ENCODE data around the gene PPP1CA. TPM values are rescaled to one million over a fixed set of nuclear protein-coding genes. Genes with fewer than 3 reads are reported as not detected.

PPP1CA gene
- total RNA-seq, 1 donor from 2014 or later, result 134 TPM

DNA sequence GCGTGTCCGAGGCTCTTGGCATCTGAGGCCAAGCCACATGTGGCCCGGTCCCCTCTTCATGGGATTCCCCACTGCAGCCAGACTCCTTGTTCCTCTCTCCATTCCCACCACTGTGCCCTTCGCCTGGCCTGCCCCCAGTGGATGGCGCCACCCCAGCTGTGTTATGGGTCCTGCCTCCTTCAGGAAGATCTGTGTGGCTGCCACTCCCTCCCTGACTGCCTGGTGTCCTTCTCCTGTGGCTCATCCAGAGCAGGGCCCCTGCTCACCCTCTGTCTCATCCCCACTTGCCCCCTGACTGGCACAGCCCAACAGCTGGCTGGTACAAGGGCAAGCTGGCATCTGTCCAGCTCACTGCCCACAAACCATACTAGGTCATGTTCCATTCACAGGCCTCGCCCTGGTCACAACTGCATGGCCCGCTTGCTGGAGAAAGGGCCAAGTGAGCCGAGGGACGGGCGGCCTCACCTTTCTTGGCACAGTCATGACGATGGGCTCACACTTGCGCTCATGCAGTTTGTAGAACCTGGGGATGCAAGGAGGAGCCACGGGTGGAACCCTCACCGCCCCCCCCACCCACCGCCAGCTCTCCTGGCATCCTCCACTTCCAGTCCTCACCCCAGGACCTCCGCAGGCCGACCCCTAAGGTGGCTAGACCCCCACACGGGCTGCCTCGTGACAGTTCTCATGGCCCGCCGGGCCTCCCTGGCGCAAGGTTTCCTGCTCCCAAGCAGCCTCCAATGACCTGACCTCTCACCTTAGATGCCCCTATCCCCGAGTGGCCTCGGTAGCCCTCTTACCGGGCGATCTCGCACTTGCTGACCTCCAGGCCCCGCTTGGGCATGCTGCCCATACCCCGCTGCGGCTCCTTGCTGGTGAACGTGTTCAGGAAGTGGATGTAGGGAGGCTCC, 37.9 kb upstream of the PPP1CA start:
- peak overlapping the region; percentile 65 for H3K27ac ChIP-seq
- peak; percentile 3 for ATAC-seq
- no peaks in the 10 kb centered on the region for H3K9me3 ChIP-seq
- peaks cover 19% of the 10 kb centered on the region for H3K4me1 ChIP-seq
- peaks cover 30% of the 10 kb centered on the region for H3K36me3 ChIP-seq
- intact Hi-C loops (cut with DNase I), result no loop called here
- TF ChIP-seq CTCF (IDR thresholded peaks at IDR 0.05), result no peak
- DNase-seq, result no peak
- no peaks in the 10 kb centered on the region for H3K27me3 ChIP-seq
- H3K4me3 ChIP-seq, result no peak overlapping the region

- intact Hi-C loops (cut with DNase I), result no loop called here
- H3K36me3 ChIP-seq, result peaks cover 42% of the 10 kb centered on the region
- H3K9me3 ChIP-seq, result no peaks in the 10 kb centered on the region
- DNase-seq (no peak), ATAC-seq (no peak)
- TF ChIP-seq CTCF (IDR thresholded peaks at IDR 0.05), result no peak
- peaks cover 17% of the 10 kb centered on the region for H3K4me1 ChIP-seq
- no peaks in the 10 kb centered on the region for H3K27me3 ChIP-seq
- H3K4me3 ChIP-seq, result peak overlapping the region; percentile 40
- peak overlapping the region; percentile 65 for H3K27ac ChIP-seq
Observed at GRCh38 chr11:67438158-67438902, 36.7 kb upstream of the PPP1CA start.

DNA sequence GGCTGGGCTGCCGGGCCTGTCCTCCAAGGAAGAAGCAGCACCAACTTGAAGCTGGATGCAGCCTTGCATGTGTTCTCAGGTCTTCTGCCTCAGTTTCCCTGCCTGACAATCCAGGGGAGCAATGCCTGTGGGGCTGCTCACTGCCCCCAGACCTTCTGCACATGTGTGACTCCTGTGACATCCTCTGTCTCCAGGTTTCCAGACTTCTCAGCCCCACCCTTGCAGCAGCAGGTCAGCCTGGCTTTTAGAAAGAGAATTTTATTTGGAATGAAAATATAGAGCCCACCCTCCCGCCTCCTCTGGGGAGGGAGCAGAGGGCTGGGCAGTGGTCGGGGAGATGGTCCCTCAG, 36.1 kb upstream of the PPP1CA start:
- no peaks in the 10 kb centered on the region for H3K27me3 ChIP-seq
- no peaks in the 10 kb centered on the region for H3K9me3 ChIP-seq
- TF ChIP-seq CTCF (IDR thresholded peaks at IDR 0.05), result no peak
- no peak for ATAC-seq
- peak overlapping the region; percentile 40 for H3K4me3 ChIP-seq
- intact Hi-C loops (cut with DNase I), result no loop called here
- no peak for DNase-seq
- peaks cover 15% of the 10 kb centered on the region for H3K4me1 ChIP-seq
- H3K27ac ChIP-seq, result peak overlapping the region; percentile 65
- H3K36me3 ChIP-seq, result peaks cover 48% of the 10 kb centered on the region

GRCh38 chr11:67437082-67437808, 35.6 kb upstream of the PPP1CA start, which contains the start of gene PTPRCAP:
PTPRCAP (minus strand) TSS chr11:67437682; CDS start chr11:67437619, 63 bp downstream.
- peak within 1 kb of the TSS; percentile 40 for H3K4me3 ChIP-seq
- peaks cover 53% of the 10 kb centered on the region for H3K36me3 ChIP-seq
- DNase-seq, result no peak
- no peaks in the 10 kb centered on the region for H3K27me3 ChIP-seq
- H3K4me1 ChIP-seq, result peaks cover 9% of the 10 kb centered on the region
- H3K27ac ChIP-seq, result peak within 1 kb of the TSS; percentile 65
- H3K9me3 ChIP-seq, result no peaks in the 10 kb centered on the region
- TF ChIP-seq CTCF (IDR thresholded peaks at IDR 0.05), result no peak
- peak; percentile 8 for ATAC-seq
- intact Hi-C loops (cut with DNase I), result no loop called here

DNA sequence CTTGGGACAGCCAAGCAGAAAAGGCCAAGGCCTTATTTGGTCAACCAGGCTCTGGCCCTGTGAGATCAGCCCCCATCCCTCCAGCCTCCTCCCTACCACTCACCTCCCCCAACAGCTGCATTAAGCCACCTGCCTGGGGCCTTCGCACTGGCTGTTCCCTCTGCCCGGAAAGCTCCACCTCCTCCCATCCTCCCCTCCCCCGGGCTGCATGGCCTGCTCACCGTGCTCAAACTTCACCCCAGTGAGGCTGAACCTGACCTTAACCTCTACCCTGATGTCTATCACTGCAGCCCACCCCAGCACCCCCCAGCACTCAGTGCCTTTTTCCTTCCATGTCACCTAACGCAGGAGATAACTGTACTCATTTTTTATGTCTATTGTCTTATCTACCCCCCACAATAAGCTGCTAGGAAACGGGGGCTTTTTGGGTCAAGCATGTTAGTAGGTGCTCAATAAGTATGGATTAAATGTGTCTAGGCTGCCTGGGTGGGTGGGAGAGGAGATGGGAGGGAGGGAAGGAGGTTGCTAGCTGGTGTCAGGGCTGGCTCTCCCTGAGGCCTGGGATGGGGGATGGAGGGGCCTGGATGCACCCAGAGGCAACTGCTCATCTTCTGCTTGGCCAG, 34.9 kb upstream of the PPP1CA start:
- TF ChIP-seq CTCF (IDR thresholded peaks at IDR 0.05), result no peak
- no peak for DNase-seq
- Histone ChIP-seq H3K4me1 (peaks cover 3% of the 10 kb centered on the region), H3K36me3 (peaks cover 58% of the 10 kb centered on the region), H3K27me3 (no peaks in the 10 kb centered on the region), H3K4me3 (peak overlapping the region; percentile 40), H3K27ac (peak overlapping the region; percentile 65), H3K9me3 (no peaks in the 10 kb centered on the region)
- intact Hi-C loops (cut with DNase I), result no loop called here
- ATAC-seq, result peak; percentile 2
